Inflammatory macrophage treated with lipopolysaccharide for 4 hours (primary cell): ENCODE results near the gene MYO15A.

Source experiments
- DNase-seq: peaks from one replicate; pipeline ENCODE4 v3.0.0-alpha.2; 2020

Gene MYO15A

GRCh38 chr17:18132711-18133110 lies 24.2 kb downstream of the MYO15A start:
- DNase-seq: no peak

GRCh38 chr17:18136357-18136756 lies 27.8 kb downstream of the MYO15A start:
- no peak for DNase-seq

GRCh38 chr17:18138065-18138749 lies 29.7 kb downstream of the MYO15A start:
- no peak for DNase-seq

- DNase-seq: no peak
These were observed 30.5 kb downstream of the MYO15A start for GRCh38 chr17:18139092-18139491.

- DNase-seq: no peak
These were observed 30.9 kb downstream of the MYO15A start for GRCh38 chr17:18139498-18139897.

GRCh38 chr17:18139949-18140348 lies 31.4 kb downstream of the MYO15A start:
- DNase-seq: peak; percentile 36

- no peak for DNase-seq
These were observed 32.1 kb downstream of the MYO15A start for GRCh38 chr17:18140648-18141047.

GRCh38 chr17:18141210-18141803 lies 32.8 kb downstream of the MYO15A start:
- peak; percentile 67 for DNase-seq

- no peak for DNase-seq
These were observed 33.9 kb downstream of the MYO15A start for GRCh38 chr17:18142417-18142816.

GRCh38 chr17:18143044-18143936 lies 34.7 kb downstream of the MYO15A start:
- DNase-seq: peak; percentile 23

GRCh38 chr17:18144261-18144660 lies 35.7 kb downstream of the MYO15A start:
- no peak for DNase-seq

- DNase-seq: peak; percentile 51
These were observed 36.3 kb downstream of the MYO15A start for GRCh38 chr17:18144855-18145254.

- DNase-seq: no peak
These were observed 37.3 kb downstream of the MYO15A start for GRCh38 chr17:18145811-18146210.

- DNase-seq: no peak
These were observed 37.7 kb downstream of the MYO15A start for GRCh38 chr17:18146259-18146658.

GRCh38 chr17:18146980-18147379 lies 38.4 kb downstream of the MYO15A start:
- no peak for DNase-seq

GRCh38 chr17:18148586-18148985 lies 40.0 kb downstream of the MYO15A start:
- no peak for DNase-seq

- no peak for DNase-seq
These were observed 42.7 kb downstream of the MYO15A start for GRCh38 chr17:18151290-18151689.

GRCh38 chr17:18155179-18155578 lies 46.6 kb downstream of the MYO15A start:
- DNase-seq: no peak

GRCh38 chr17:18156171-18156975 lies 47.8 kb downstream of the MYO15A start:
- no peak for DNase-seq

GRCh38 chr17:18156976-18157280 lies 48.4 kb downstream of the MYO15A start:
- no peak for DNase-seq

GRCh38 chr17:18157354-18157985 lies 48.9 kb downstream of the MYO15A start:
- DNase-seq: peak; percentile 59

- peak; percentile 95 for DNase-seq
These were observed 49.6 kb downstream of the MYO15A start for GRCh38 chr17:18158022-18158600.
